ENCODE results near the gene TRIM9.

The TRIM9 gene
- 0 to 1.5 (median 0.74) reads per million in 9 experiments for total RNA-seq

GRCh38 chr14:51094901-51095853, at the start of gene TRIM9:
TSS of gene TRIM9 (minus strand) at chr14:51095105. CDS start at chr14:51094939, 166 bp downstream.
- peak; percentile 90 for ATAC-seq (replicated peaks)
- Mint-ChIP-seq H3K4me1 (ENCODE audit: low read depth in 2 of 2) (peaks cover 13 to 14% of the 10 kb centered on the region in 2 donors), H3K9me3 (no peaks in the 10 kb centered on the region), H3K27ac (peak within 1 kb of the TSS in 1 of 2 donors; percentile 29), H3K36me3 (ENCODE audit: insufficient read depth) (peaks cover 8% of the 10 kb centered on the region), H3K4me3 (peak within 1 kb of the TSS; percentile 89), H3K27me3 (peaks cover 19 to 46% of the 10 kb centered on the region in 2 donors)
- DNase-seq = peak; percentile 77 to 85 (median 80)

GRCh38 chr14:51140856-51141255, 46.0 kb upstream of the TRIM9 start:
- Mint-ChIP-seq H3K36me3 (ENCODE audit: insufficient read depth) (no peaks in the 10 kb centered on the region), H3K9me3 (no peaks in the 10 kb centered on the region), H3K4me1 (ENCODE audit: low read depth in 2 of 2) (no peaks in the 10 kb centered on the region), H3K27me3 (peaks cover 0 to 21% of the 10 kb centered on the region in 2 donors), H3K4me3 (no peak overlapping the region), H3K27ac (no peak overlapping the region)
- no peak for ATAC-seq (replicated peaks)
- no peak for DNase-seq

DNA sequence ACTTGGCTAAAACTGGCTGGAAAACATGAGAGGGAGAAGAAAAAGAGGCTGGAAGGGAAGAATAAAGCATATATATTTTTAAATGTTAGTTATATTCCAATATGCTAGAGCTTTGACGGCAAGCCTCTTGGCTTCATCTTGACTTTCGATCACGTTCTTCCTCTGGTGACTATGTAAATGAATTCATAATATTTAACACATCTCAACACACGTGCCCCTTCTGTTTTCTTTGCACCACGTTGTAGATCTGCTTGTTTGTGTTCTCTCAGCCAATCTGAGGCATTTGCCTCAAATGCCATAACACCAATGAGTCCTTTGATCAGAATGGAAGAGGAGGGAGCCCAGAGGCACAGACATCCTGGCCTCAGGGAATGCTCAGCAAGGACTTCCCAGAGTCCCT, 45.4 kb upstream of the TRIM9 start:
- H3K4me1 Mint-ChIP-seq (ENCODE audit: low read depth in 2 of 2) = no peaks in the 10 kb centered on the region
- peaks cover 0 to 19% of the 10 kb centered on the region in 2 donors for H3K27me3 Mint-ChIP-seq
- H3K27ac Mint-ChIP-seq = no peak overlapping the region
- no peaks in the 10 kb centered on the region for H3K36me3 Mint-ChIP-seq (ENCODE audit: insufficient read depth)
- no peak overlapping the region for H3K4me3 Mint-ChIP-seq
- no peak for ATAC-seq (replicated peaks)
- DNase-seq = no peak
- H3K9me3 Mint-ChIP-seq = no peaks in the 10 kb centered on the region

GRCh38 chr14:51139121-51139681, 44.3 kb upstream of the TRIM9 start:
- H3K9me3 Mint-ChIP-seq = peaks cover 0 to 5% of the 10 kb centered on the region in 2 donors
- no peaks in the 10 kb centered on the region for H3K4me1 Mint-ChIP-seq (ENCODE audit: low read depth in 2 of 2)
- DNase-seq (no peak), ATAC-seq (replicated peaks) (no peak)
- no peak overlapping the region for H3K27ac Mint-ChIP-seq
- H3K4me3 Mint-ChIP-seq = no peak overlapping the region
- H3K27me3 Mint-ChIP-seq = peaks cover 3 to 17% of the 10 kb centered on the region in 2 donors
- no peaks in the 10 kb centered on the region for H3K36me3 Mint-ChIP-seq (ENCODE audit: insufficient read depth)

- H3K4me3 Mint-ChIP-seq = no peak overlapping the region
- ATAC-seq (replicated peaks) (no peak), DNase-seq (no peak)
- peaks cover 9 to 23% of the 10 kb centered on the region in 2 donors for H3K27me3 Mint-ChIP-seq
- H3K36me3 Mint-ChIP-seq (ENCODE audit: insufficient read depth) = no peaks in the 10 kb centered on the region
- H3K9me3 Mint-ChIP-seq = peaks cover 0 to 8% of the 10 kb centered on the region in 2 donors
- no peaks in the 10 kb centered on the region for H3K4me1 Mint-ChIP-seq (ENCODE audit: low read depth in 2 of 2)
- no peak overlapping the region for H3K27ac Mint-ChIP-seq
Measured at GRCh38 chr14:51138404-51139103, 43.6 kb upstream of the TRIM9 start.

DNA sequence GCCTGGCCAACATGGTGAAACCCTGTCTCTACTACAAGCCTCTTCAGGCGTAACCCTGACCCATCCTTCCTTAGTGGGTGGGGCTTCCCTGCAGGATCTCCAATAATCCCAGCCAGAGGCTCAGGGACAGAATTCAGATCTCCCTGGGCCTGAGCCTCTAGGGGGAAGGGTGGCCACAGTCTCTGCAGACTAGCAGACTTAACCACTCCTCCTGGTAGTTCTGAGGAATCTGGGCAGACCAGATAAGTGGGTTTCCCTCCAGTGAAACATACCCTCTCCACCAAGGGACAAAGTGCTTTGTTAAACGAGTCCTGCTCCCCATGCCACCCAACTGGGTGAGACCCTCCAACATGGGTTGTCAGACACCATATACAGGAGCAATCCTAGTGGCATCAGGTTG, 36.6 kb upstream of the TRIM9 start:
- no peak overlapping the region for H3K27ac Mint-ChIP-seq
- H3K9me3 Mint-ChIP-seq = peaks cover 5 to 15% of the 10 kb centered on the region in 2 donors
- DNase-seq (no peak), ATAC-seq (replicated peaks) (no peak)
- no peak overlapping the region for H3K4me3 Mint-ChIP-seq
- H3K27me3 Mint-ChIP-seq = peaks cover 62 to 63% of the 10 kb centered on the region in 2 donors
- no peaks in the 10 kb centered on the region for H3K4me1 Mint-ChIP-seq (ENCODE audit: low read depth in 2 of 2)
- no peaks in the 10 kb centered on the region for H3K36me3 Mint-ChIP-seq (ENCODE audit: insufficient read depth)

DNA sequence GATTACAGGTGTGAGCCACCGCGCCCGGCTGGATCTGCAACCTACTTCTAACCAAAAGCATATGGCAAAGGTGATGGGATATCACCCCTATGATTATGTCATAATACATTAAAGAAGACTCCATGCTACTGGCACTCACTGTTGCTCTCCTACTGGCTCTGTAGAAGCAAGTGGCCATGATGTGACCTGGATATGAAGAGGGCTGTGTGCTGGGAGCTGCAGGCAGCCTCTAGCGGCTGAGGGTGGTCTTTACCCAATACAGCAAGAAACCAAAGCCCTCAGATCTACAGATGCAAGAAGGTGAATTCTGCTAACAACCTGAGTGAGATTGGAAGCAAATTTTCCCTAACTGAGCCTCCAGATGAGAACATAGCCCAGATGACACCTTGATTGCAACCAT, 34.2 kb upstream of the TRIM9 start:
- Mint-ChIP-seq H3K4me3 (no peak overlapping the region), H3K27me3 (peaks cover 55 to 59% of the 10 kb centered on the region in 2 donors), H3K9me3 (peaks cover 5 to 9% of the 10 kb centered on the region in 2 donors), H3K4me1 (ENCODE audit: low read depth in 2 of 2) (no peaks in the 10 kb centered on the region), H3K36me3 (ENCODE audit: insufficient read depth) (no peaks in the 10 kb centered on the region), H3K27ac (no peak overlapping the region)
- no peak for ATAC-seq (replicated peaks)
- DNase-seq = no peak

- no peaks in the 10 kb centered on the region for H3K9me3 Mint-ChIP-seq
- DNase-seq = no peak
Measured at GRCh38 chr14:51124029-51124428, 29.1 kb upstream of the TRIM9 start.

GRCh38 chr14:51121096-51121495, 26.2 kb upstream of the TRIM9 start:
- ATAC-seq (replicated peaks) = no peak
- Mint-ChIP-seq H3K9me3 (no peaks in the 10 kb centered on the region), H3K36me3 (ENCODE audit: insufficient read depth) (no peaks in the 10 kb centered on the region), H3K4me3 (no peak overlapping the region), H3K4me1 (ENCODE audit: low read depth in 2 of 2) (no peaks in the 10 kb centered on the region), H3K27me3 (no peaks in the 10 kb centered on the region), H3K27ac (no peak overlapping the region)
- DNase-seq = no peak

More at GRCh38 chr14:51124029-51124428, 29.1 kb upstream of the TRIM9 start:
- H3K4me3 Mint-ChIP-seq = no peak overlapping the region
- H3K4me1 Mint-ChIP-seq (ENCODE audit: low read depth in 2 of 2) = no peaks in the 10 kb centered on the region
- H3K27ac Mint-ChIP-seq = no peak overlapping the region
- H3K36me3 Mint-ChIP-seq (ENCODE audit: insufficient read depth) = no peaks in the 10 kb centered on the region
- no peak for ATAC-seq (replicated peaks)
- peaks cover 10 to 11% of the 10 kb centered on the region in 2 donors for H3K27me3 Mint-ChIP-seq

DNA sequence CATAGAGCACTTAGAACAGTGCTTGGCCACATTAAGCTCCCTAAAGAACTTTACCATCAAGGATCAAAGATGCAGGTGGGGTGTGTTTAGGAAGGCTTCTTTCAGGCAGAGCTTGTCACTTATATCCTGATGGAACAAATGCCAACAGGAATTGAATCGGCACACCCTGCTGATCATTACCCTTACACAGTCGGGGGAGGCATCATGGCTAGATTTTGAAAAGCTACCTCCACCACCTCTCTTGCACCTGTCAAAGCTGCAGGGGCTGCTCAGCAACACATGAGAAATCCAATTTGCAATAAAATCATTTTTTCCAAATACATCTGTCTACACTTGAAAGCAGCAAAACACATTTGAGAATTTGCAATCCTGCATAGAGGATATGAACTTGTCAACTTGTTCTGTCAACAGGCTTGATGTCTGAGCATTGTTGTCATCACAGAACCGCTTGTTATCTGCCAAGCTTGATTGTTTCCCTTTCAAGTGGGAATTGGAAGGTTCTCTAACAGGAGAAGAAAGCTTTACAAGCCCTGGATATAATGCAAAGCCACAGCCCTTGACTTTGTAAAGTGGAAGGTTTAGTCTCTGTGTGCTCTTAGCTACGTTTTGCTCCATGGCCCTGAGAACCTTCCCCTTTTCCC, 24.6 kb upstream of the TRIM9 start:
- DNase-seq (no peak), ATAC-seq (replicated peaks) (no peak)
- H3K36me3 Mint-ChIP-seq (ENCODE audit: insufficient read depth) = no peaks in the 10 kb centered on the region
- H3K4me3 Mint-ChIP-seq = no peak overlapping the region
- H3K4me1 Mint-ChIP-seq (ENCODE audit: low read depth in 2 of 2) = no peaks in the 10 kb centered on the region
- H3K27me3 Mint-ChIP-seq = no peaks in the 10 kb centered on the region
- no peaks in the 10 kb centered on the region for H3K9me3 Mint-ChIP-seq
- no peak overlapping the region for H3K27ac Mint-ChIP-seq

DNA sequence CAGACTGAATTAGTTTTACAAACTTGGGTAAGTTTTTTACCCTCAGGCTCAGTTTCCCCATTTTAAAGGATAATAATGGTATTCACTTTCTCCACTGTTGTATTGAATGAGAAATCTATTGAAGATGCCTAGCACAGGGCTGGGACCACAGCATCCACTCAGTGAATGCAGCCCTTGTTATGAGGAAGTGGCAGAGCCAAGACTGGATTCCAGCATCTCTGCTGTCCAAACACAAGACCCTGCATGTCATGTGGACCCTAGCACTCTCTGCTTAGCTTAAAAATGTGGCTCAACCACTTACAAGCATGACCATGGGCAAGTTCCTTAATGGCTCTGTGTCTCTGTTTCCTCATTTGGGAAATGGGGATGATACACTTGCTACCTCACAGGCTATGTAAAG, 24.1 kb upstream of the TRIM9 start:
- H3K27ac Mint-ChIP-seq = no peak overlapping the region
- H3K4me3 Mint-ChIP-seq = no peak overlapping the region
- no peaks in the 10 kb centered on the region for H3K4me1 Mint-ChIP-seq (ENCODE audit: low read depth in 2 of 2)
- H3K36me3 Mint-ChIP-seq (ENCODE audit: insufficient read depth) = no peaks in the 10 kb centered on the region
- ATAC-seq (replicated peaks) = no peak
- H3K9me3 Mint-ChIP-seq = no peaks in the 10 kb centered on the region
- H3K27me3 Mint-ChIP-seq = no peaks in the 10 kb centered on the region
- DNase-seq = no peak

GRCh38 chr14:51117593-51117992, 22.7 kb upstream of the TRIM9 start:
- H3K36me3 Mint-ChIP-seq (ENCODE audit: insufficient read depth) = no peaks in the 10 kb centered on the region
- H3K4me3 Mint-ChIP-seq = no peak overlapping the region
- H3K4me1 Mint-ChIP-seq (ENCODE audit: low read depth in 2 of 2) = no peaks in the 10 kb centered on the region
- ATAC-seq (replicated peaks) (no peak), DNase-seq (no peak)
- no peak overlapping the region for H3K27ac Mint-ChIP-seq
- H3K9me3 Mint-ChIP-seq = no peaks in the 10 kb centered on the region
- H3K27me3 Mint-ChIP-seq = no peaks in the 10 kb centered on the region

GRCh38 chr14:51116682-51117081, 21.8 kb upstream of the TRIM9 start:
- no peaks in the 10 kb centered on the region for H3K9me3 Mint-ChIP-seq
- peaks cover 0 to 3% of the 10 kb centered on the region in 2 donors for H3K27me3 Mint-ChIP-seq
- H3K36me3 Mint-ChIP-seq (ENCODE audit: insufficient read depth) = no peaks in the 10 kb centered on the region
- H3K4me1 Mint-ChIP-seq (ENCODE audit: low read depth in 2 of 2) = no peaks in the 10 kb centered on the region
- ATAC-seq (replicated peaks) (no peak), DNase-seq (no peak)
- no peak overlapping the region for H3K27ac Mint-ChIP-seq
- no peak overlapping the region for H3K4me3 Mint-ChIP-seq

Data from effector memory CD8-positive, alpha-beta T cell (primary cell).